ENCODE measurements around the gene CXorf38. TPM values are rescaled to one million over a fixed set of nuclear protein-coding genes. Genes with fewer than 3 reads are reported as not detected.
A peak's percentile ranks its signal among the peaks of the same experiment; 100 is the strongest.

Gene CXorf38
- total and polyA plus RNA-seq, 9 of the 15 experiments (the other 6 are each of a cell fraction or from before 2014, with no cell fraction given), result 1.2 to 12.8 (median 8.4) TPM

- H4K20me1 ChIP-seq (replicated peaks; ENCODE audit: control insufficient read depth, insufficient read depth, low read length), result peaks cover 8% of the 10 kb centered on the region; the same call in 1 of the 2 replicates
- H3K9ac ChIP-seq (ENCODE audit: insufficient read depth in 1 of 2, low read depth in 2 of 2, low read length in 2 of 2), result peak overlapping the region in 1 of 2 experiments; percentile 47; a peak in 1 of 4 replicates
- H3K27ac ChIP-seq (ENCODE audit: extremely low read depth, low read depth, low read length), result peak overlapping the region; percentile 44; the same call in 2 of the 3 replicates
- ChIA-PET CTCF (ENCODE audit: low intra/inter-chr PET ratio) (no interaction called here), POLR2A (interaction anchor here (1.6 kb wide), 1 partner anchor 10 kb away, joined by 3 read pairs; no protein-coding TSS in a partner anchor)
- WGBS (ENCODE audit: insufficient coverage, low coverage, missing lambda C conversion rate), result 17% methylated on average over 5 of the region's 5 CpGs
- in situ Hi-C loops (cut with MboI), result no loop called here
- H3K9me3 ChIP-seq (replicated peaks; ENCODE audit: control insufficient read depth, insufficient read depth, low read depth, low read length), result no peaks in the 10 kb centered on the region
- H2AFZ ChIP-seq (ENCODE audit: low read depth, low read length), result no peak overlapping the region
- H3K4me3 ChIP-seq, result peak overlapping the region; percentile 6; the same call in 1 of the 2 replicates
- TF ChIP-seq ETS2 (tag; IDR thresholded peaks at IDR 0.05; ENCODE audit: borderline replicate concordance, poor library complexity, severe bottlenecking), result no peak
- TF ChIP-seq TEAD2 (tag; IDR thresholded peaks at IDR 0.05), result no peak
- TF ChIP-seq CEBPG (CRISPR knock-in tag; IDR thresholded peaks at IDR 0.05), result peak; percentile 56; the same call in 1 of the 2 replicates
- TF ChIP-seq CEBPG (tag; conservative IDR thresholded peaks at IDR 0.05 in 1 of 2, IDR thresholded peaks at IDR 0.05 in 1 of 2), result peak; percentile 54 to 75
- TF ChIP-seq TRIM24 (IDR thresholded peaks at IDR 0.05), result no peak
- no peak for TF ChIP-seq RFX1 (IDR thresholded peaks at IDR 0.05)
- TF ChIP-seq NCOA2 (IDR thresholded peaks at IDR 0.05; ENCODE audit: partially characterized antibody in 2 of 2), result no peak
- peak; percentile 62; the same call in 1 of the 2 replicates for TF ChIP-seq MYC (IDR thresholded peaks at IDR 0.05; ENCODE audit: low read depth, low read length)
- no peak for TF ChIP-seq MYC (CRISPR knock-in tag; IDR thresholded peaks at IDR 0.05; ENCODE audit: borderline replicate concordance, low read depth)
- no peak for TF ChIP-seq NFIC (IDR thresholded peaks at IDR 0.05)
- TF ChIP-seq NR0B1 (IDR thresholded peaks at IDR 0.05; ENCODE audit: partially characterized antibody), result no peak
- TF ChIP-seq BHLHE40 (IDR thresholded peaks at IDR 0.05; ENCODE audit: low read length), result 0 out of 2 replicates have a peak, but pooled peaks have one; percentile 13
- no peak for TF ChIP-seq LARP7 (IDR thresholded peaks at IDR 0.05)
- 0 out of 2 replicates have a peak, but pooled peaks have one; percentile 9 for TF ChIP-seq ELF1 (tag; IDR thresholded peaks at IDR 0.05)
- TF ChIP-seq CEBPB (tag; IDR thresholded peaks at IDR 0.05), result peak; percentile 82
- intact Hi-C loops (cut with micrococcal nuclease), result loop anchor here (1.0 to 10.0 kb wide), 2 partner anchors 59 to 609 kb away; partner anchors contain the start of gene ATP6AP2
- peaks cover 8 to 10% of the 10 kb centered on the region in 2 experiments; a peak in 4 of 5 replicates for H3K4me1 ChIP-seq (replicated peaks in 1 of 2; ENCODE audit: control insufficient read depth in 2 of 2, insufficient read depth in 2 of 2, low read length in 2 of 2)
- BruUV-seq (replicated peaks), result no TSS peak
- ATAC-seq, result no peak
- peaks cover 32% of the 10 kb centered on the region for H3K79me2 ChIP-seq (ENCODE audit: control insufficient read depth, insufficient read depth, low read length)
- no peaks in the 10 kb centered on the region for H3K9me1 ChIP-seq (ENCODE audit: control insufficient read depth, insufficient read depth, low read length)
- DNase-seq (ENCODE audit: extremely low read depth in 1 of 4, low spot score in 3 of 4), result peak in 2 of 4 experiments; percentile 6 to 12
- FAIRE-seq, result no peak
- H3K4me2 ChIP-seq (ENCODE audit: insufficient read depth, low read length), result peak overlapping the region; percentile 55
- H3K27me3 ChIP-seq (ENCODE audit: control insufficient read depth in 2 of 2, insufficient read depth in 2 of 2, low read length in 2 of 2), result no peaks in the 10 kb centered on the region
- peaks cover 11% of the 10 kb centered on the region; the same call in 1 of the 3 replicates for H3K36me3 ChIP-seq (ENCODE audit: control insufficient read depth, insufficient read depth, low read length)
Observed at GRCh38 chrX:40644176-40644575, 3.2 kb downstream of the CXorf38 start.

All from K562 (cell line).